Measurements from ENCODE around the gene FURIN. TPM values are rescaled to one million over a fixed set of nuclear protein-coding genes. Genes with fewer than 3 reads are reported as not detected.

The FURIN gene
- total RNA-seq, 1 experiment from 2014 or later: 62.0 TPM

DNA sequence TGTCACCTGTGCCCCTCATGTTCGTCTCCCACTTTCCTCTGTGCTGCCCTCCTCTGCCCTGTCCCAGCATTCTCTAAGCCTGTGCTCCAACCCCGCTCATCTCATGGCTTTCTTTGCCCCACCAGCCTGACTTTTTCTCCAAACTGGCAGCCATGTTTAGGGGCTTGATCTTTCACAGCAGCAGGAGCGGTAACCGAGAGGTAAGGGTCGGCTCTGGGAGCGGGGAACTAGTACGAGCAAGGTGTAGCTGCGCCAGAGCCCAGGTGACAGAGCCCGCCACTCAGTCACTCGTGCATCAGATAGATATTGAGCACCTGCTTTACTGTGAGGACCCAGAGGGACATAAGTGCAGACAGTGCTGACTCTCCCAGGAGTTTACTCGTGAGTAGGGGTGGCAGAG lies 48.1 kb downstream of the FURIN start:
- intact Hi-C loops (cut with micrococcal nuclease; ENCODE audit: unreplicated experiment) (no loop called here), in situ Hi-C loops (cut with HindIII; ENCODE audit: low pct_unique_long_range_greater_than_20kb, low sequenced_read_pairs) (no loop called here)
- TF ChIP-seq, protein P1, sequence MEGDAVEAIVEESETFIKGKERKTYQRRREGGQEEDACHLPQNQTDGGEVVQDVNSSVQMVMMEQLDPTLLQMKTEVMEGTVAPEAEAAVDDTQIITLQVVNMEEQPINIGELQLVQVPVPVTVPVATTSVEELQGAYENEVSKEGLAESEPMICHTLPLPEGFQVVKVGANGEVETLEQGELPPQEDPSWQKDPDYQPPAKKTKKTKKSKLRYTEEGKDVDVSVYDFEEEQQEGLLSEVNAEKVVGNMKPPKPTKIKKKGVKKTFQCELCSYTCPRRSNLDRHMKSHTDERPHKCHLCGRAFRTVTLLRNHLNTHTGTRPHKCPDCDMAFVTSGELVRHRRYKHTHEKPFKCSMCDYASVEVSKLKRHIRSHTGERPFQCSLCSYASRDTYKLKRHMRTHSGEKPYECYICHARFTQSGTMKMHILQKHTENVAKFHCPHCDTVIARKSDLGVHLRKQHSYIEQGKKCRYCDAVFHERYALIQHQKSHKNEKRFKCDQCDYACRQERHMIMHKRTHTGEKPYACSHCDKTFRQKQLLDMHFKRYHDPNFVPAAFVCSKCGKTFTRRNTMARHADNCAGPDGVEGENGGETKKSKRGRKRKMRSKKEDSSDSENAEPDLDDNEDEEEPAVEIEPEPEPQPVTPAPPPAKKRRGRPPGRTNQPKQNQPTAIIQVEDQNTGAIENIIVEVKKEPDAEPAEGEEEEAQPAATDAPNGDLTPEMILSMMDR (IDR thresholded peaks at IDR 0.05): no peak
- TF ChIP-seq, protein P2, sequence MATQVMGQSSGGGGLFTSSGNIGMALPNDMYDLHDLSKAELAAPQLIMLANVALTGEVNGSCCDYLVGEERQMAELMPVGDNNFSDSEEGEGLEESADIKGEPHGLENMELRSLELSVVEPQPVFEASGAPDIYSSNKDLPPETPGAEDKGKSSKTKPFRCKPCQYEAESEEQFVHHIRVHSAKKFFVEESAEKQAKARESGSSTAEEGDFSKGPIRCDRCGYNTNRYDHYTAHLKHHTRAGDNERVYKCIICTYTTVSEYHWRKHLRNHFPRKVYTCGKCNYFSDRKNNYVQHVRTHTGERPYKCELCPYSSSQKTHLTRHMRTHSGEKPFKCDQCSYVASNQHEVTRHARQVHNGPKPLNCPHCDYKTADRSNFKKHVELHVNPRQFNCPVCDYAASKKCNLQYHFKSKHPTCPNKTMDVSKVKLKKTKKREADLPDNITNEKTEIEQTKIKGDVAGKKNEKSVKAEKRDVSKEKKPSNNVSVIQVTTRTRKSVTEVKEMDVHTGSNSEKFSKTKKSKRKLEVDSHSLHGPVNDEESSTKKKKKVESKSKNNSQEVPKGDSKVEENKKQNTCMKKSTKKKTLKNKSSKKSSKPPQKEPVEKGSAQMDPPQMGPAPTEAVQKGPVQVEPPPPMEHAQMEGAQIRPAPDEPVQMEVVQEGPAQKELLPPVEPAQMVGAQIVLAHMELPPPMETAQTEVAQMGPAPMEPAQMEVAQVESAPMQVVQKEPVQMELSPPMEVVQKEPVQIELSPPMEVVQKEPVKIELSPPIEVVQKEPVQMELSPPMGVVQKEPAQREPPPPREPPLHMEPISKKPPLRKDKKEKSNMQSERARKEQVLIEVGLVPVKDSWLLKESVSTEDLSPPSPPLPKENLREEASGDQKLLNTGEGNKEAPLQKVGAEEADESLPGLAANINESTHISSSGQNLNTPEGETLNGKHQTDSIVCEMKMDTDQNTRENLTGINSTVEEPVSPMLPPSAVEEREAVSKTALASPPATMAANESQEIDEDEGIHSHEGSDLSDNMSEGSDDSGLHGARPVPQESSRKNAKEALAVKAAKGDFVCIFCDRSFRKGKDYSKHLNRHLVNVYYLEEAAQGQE (IDR thresholded peaks at IDR 0.05; ENCODE audit: insufficient read depth in 1 of 2, low read depth in 2 of 2, low read length in 1 of 2): no peak
- TF ChIP-seq SIN3A (IDR thresholded peaks at IDR 0.05; ENCODE audit: borderline replicate concordance, insufficient read depth, low read depth, low read length): no peak
- no peak for TF ChIP-seq POLR2AphosphoS5 (IDR thresholded peaks at IDR 0.05; ENCODE audit: low read depth, low read length)
- TF ChIP-seq TCF7L2 (IDR thresholded peaks at IDR 0.05; ENCODE audit: low read depth, low read length): no peak
- Histone ChIP-seq H3K27me3 (ENCODE audit: control insufficient read depth, insufficient read depth, low read length) (no peaks in the 10 kb centered on the region), H3K4me3 (ENCODE audit: low read depth in 2 of 2, low read length in 2 of 2) (no peak overlapping the region), H3K4me1 (ENCODE audit: control insufficient read depth, insufficient read depth, low read length) (no peaks in the 10 kb centered on the region), H3K36me3 (ENCODE audit: control insufficient read depth, insufficient read depth, low read length) (peaks cover 7% of the 10 kb centered on the region), H3K9me3 (ENCODE audit: control insufficient read depth, insufficient read depth, low read depth, low read length) (no peaks in the 10 kb centered on the region), H3K27ac (ENCODE audit: low read length) (no peak overlapping the region)
- POLR2A ChIA-PET: no interaction called here
- CTCF ChIA-PET: no interaction called here
- no peak for ATAC-seq
- no peak for DNase-seq (ENCODE audit: low read depth, low spot score)
- BruUV-seq (replicated peaks): no TSS peak

DNA sequence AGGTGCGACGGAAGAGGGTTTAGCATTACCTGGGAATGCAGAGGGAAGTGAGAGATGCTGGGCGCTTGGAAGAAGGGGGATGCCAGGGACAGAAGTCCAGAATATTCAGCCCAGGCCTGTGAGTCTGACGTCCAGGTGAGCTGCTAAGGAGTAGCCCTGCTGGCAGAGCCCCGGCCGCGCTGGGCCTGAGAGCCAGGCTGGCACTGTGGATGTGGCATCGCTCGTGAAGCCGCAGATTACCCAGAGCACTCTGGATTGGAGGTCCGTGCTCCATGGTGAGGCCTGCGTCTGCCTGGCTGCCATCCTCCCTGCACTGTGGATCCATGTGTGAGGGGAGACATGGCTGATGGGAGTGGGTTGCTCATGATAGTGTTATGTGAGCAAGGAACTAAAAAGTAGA lies 49.2 kb downstream of the FURIN start:
- H3K9me3 ChIP-seq (ENCODE audit: control insufficient read depth, insufficient read depth, low read depth, low read length): no peaks in the 10 kb centered on the region
- intact Hi-C loops (cut with micrococcal nuclease; ENCODE audit: unreplicated experiment): no loop called here
- DNase-seq (ENCODE audit: low read depth, low spot score): no peak
- H3K27ac ChIP-seq (ENCODE audit: low read length): no peak overlapping the region
- ChIA-PET CTCF (no interaction called here), POLR2A (no interaction called here)
- no peaks in the 10 kb centered on the region for H3K27me3 ChIP-seq (ENCODE audit: control insufficient read depth, insufficient read depth, low read length)
- H3K4me3 ChIP-seq (ENCODE audit: low read depth in 2 of 2, low read length in 2 of 2): no peak overlapping the region
- H3K36me3 ChIP-seq (ENCODE audit: control insufficient read depth, insufficient read depth, low read length): peaks cover 2% of the 10 kb centered on the region
- in situ Hi-C loops (cut with HindIII; ENCODE audit: low pct_unique_long_range_greater_than_20kb, low sequenced_read_pairs): no loop called here
- H3K4me1 ChIP-seq (ENCODE audit: control insufficient read depth, insufficient read depth, low read length): no peaks in the 10 kb centered on the region
- TF ChIP-seq, protein P1 (IDR thresholded peaks at IDR 0.05): no peak
- TF ChIP-seq, protein P2 (IDR thresholded peaks at IDR 0.05; ENCODE audit: insufficient read depth in 1 of 2, low read depth in 2 of 2, low read length in 1 of 2): no peak
- TF ChIP-seq POLR2AphosphoS5 (IDR thresholded peaks at IDR 0.05; ENCODE audit: low read depth, low read length): no peak
- TF ChIP-seq TCF7L2 (IDR thresholded peaks at IDR 0.05; ENCODE audit: low read depth, low read length): no peak
- TF ChIP-seq SIN3A (IDR thresholded peaks at IDR 0.05; ENCODE audit: borderline replicate concordance, insufficient read depth, low read depth, low read length): no peak
- no peak for ATAC-seq
- BruUV-seq (replicated peaks): no TSS peak
